Measurements from ENCODE around the gene C1orf52. TPM values are rescaled to one million over a fixed set of nuclear protein-coding genes. Genes with fewer than 3 reads are reported as not detected.
A peak's percentile ranks its signal among the peaks of the same experiment; 100 is the strongest.

C1orf52 gene
- total and polyA plus RNA-seq, 9 of the 15 experiments (the other 6 are each of a cell fraction or from before 2014, with no cell fraction given), result 17.0 to 38.5 (median 33.0) TPM

DNA sequence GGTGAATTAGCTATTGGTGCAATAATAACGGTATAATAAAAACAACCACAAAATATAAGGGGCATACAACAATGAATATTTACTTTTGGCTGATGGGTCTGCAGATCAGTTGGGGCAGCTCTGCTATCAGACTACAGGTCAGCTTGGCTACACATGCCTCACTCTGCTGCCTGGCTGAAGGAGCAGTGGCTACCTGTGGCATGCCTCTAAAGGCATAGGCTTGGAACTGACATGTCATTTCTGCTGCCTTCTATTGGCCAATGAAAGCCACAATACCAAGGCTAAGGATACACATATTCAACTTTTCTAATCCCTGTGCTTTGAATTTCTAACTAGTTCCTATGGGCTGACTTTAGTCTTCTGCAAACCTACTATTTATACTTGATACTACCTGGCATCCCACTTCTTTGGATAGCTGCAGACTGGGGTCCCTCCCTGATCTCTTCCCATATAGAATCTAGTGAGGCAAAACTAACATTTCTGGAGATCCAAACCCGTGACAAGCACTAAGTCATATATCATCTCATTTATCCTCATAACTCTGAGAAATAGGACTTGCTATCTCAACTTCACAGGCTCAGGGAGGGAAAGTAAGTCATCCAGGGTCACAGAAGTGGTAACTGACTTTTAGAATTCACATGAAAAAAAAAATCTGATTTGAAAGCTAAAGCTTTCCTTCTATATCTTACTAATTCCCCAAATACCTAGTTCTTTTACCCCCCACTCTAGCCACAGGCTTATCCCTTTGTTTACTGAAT, 39.4 kb downstream of the C1orf52 start (continued):
- peak; percentile 44; the same call in 1 of the 2 replicates for TF ChIP-seq JUND (IDR thresholded peaks at IDR 0.05; ENCODE audit: borderline replicate concordance, low read depth, low read length)
- TF ChIP-seq JUND (tag; IDR thresholded peaks at IDR 0.05; ENCODE audit: borderline replicate concordance, low read depth, low read length), result peak; percentile 4; the same call in 1 of the 3 replicates
- TF ChIP-seq SIN3B (IDR thresholded peaks at IDR 0.05; ENCODE audit: low read depth), result no peak
- TF ChIP-seq HNRNPLL (IDR thresholded peaks at IDR 0.05; ENCODE audit: low read depth, low read length, poor library complexity, severe bottlenecking), result no peak
- TF ChIP-seq MBD2 (IDR thresholded peaks at IDR 0.05; ENCODE audit: borderline replicate concordance, low read depth), result 0 out of 2 replicates have a peak, but pooled peaks have one; percentile 16
- TF ChIP-seq TAL1 (IDR thresholded peaks at IDR 0.05), result peak; percentile 84
- peak; percentile 91 for TF ChIP-seq ARID1B (IDR thresholded peaks at IDR 0.05)
- TF ChIP-seq, protein P1, sequence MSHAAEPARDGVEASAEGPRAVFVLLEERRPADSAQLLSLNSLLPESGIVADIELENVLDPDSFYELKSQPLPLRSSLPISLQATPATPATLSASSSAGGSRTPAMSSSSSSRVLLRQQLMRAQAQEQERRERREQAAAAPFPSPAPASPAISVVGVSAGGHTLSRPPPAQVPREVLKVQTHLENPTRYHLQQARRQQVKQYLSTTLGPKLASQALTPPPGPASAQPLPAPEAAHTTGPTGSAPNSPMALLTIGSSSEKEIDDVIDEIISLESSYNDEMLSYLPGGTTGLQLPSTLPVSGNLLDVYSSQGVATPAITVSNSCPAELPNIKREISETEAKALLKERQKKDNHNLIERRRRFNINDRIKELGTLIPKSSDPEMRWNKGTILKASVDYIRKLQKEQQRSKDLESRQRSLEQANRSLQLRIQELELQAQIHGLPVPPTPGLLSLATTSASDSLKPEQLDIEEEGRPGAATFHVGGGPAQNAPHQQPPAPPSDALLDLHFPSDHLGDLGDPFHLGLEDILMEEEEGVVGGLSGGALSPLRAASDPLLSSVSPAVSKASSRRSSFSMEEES (CRISPR knock-in tag; IDR thresholded peaks at IDR 0.05), result peak; percentile 4; the same call in 1 of the 2 replicates
- 0 out of 4 replicates have a peak, but pooled peaks of 1 of the 2 experiments have one; percentile 42 for TF ChIP-seq FOXK2 (conservative IDR thresholded peaks at IDR 0.05 in 1 of 2, IDR thresholded peaks at IDR 0.05 in 1 of 2; ENCODE audit: low read depth in 2 of 2)
- peak in 1 of 2 experiments; percentile 63; a peak in 2 of 4 replicates for TF ChIP-seq TBL1XR1 (IDR thresholded peaks at IDR 0.05; ENCODE audit: low read length in 2 of 2)
- peak; percentile 35; the same call in 1 of the 2 replicates for TF ChIP-seq PML (IDR thresholded peaks at IDR 0.05; ENCODE audit: low read length)
- TF ChIP-seq HDAC1 (IDR thresholded peaks at IDR 0.05), result 0 out of 4 replicates have a peak, but pooled peaks of 1 of the 2 experiments have one; percentile 41
- no peak for TF ChIP-seq RFX5 (IDR thresholded peaks at IDR 0.05; ENCODE audit: low read depth, low read length)
- TF ChIP-seq, protein P2, sequence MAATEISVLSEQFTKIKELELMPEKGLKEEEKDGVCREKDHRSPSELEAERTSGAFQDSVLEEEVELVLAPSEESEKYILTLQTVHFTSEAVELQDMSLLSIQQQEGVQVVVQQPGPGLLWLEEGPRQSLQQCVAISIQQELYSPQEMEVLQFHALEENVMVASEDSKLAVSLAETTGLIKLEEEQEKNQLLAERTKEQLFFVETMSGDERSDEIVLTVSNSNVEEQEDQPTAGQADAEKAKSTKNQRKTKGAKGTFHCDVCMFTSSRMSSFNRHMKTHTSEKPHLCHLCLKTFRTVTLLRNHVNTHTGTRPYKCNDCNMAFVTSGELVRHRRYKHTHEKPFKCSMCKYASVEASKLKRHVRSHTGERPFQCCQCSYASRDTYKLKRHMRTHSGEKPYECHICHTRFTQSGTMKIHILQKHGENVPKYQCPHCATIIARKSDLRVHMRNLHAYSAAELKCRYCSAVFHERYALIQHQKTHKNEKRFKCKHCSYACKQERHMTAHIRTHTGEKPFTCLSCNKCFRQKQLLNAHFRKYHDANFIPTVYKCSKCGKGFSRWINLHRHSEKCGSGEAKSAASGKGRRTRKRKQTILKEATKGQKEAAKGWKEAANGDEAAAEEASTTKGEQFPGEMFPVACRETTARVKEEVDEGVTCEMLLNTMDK (IDR thresholded peaks at IDR 0.05; ENCODE audit: borderline replicate concordance, insufficient read depth, low read depth, low read length, poor library complexity, severe bottlenecking), result no peak
- TF ChIP-seq STAT5A (IDR thresholded peaks at IDR 0.05; ENCODE audit: borderline replicate concordance, low read length), result peak; percentile 32; the same call in 1 of the 2 replicates
- TF ChIP-seq ESRRA (IDR thresholded peaks at IDR 0.05; ENCODE audit: borderline replicate concordance, low read depth), result peak; percentile 39; the same call in 1 of the 2 replicates
- TF ChIP-seq CREBBP (IDR thresholded peaks at IDR 0.05; ENCODE audit: low read depth, low read length), result no peak
- no peak for TF ChIP-seq SPI1 (IDR thresholded peaks at IDR 0.05; ENCODE audit: borderline replicate concordance, low read depth, low read length)
- TF ChIP-seq ILF3 (IDR thresholded peaks at IDR 0.05; ENCODE audit: borderline replicate concordance), result no peak
- no peak for TF ChIP-seq KDM5B (IDR thresholded peaks at IDR 0.05; ENCODE audit: insufficient replicate concordance, low read depth, low read length)
- no peak for TF ChIP-seq SMC3 (conservative IDR thresholded peaks at IDR 0.05; ENCODE audit: insufficient read depth, low read depth, low read length)
- TF ChIP-seq ZNF584 (CRISPR knock-in tag; IDR thresholded peaks at IDR 0.05; ENCODE audit: low read depth), result 0 out of 2 replicates have a peak, but pooled peaks have one; percentile 29
- no peak for TF ChIP-seq ZNF175 (CRISPR knock-in tag; IDR thresholded peaks at IDR 0.05; ENCODE audit: low read depth)
- TF ChIP-seq KDM1A (IDR thresholded peaks at IDR 0.05), result peak; percentile 74 to 83
